HEK293 (cell line): ENCODE results near the gene TMEM236.
A peak's percentile ranks its signal among the peaks of the same experiment; 100 is the strongest.

Experiments used
- CTCF ChIA-PET: fragments of 350-600 bp; formaldehyde crosslinking; extraction: SDS; loops from one replicate; lab custom pipeline; 2021; ENCODE audit warnings: antibody characterized with exemption; lab: Yijun Ruan, JAX
- POLR2A ChIA-PET: fragments of 300-600 bp; formaldehyde crosslinking; extraction: SDS; loops from one replicate; lab custom pipeline; 2020; ENCODE audit warnings: antibody characterized with exemption, inconsistent platforms; lab: Yijun Ruan, JAX
- H3K27ac ChIP-seq: fragments of 200-500 bp; sonication (Bioruptor generic); 2 replicates; pipeline ENCODE4 v1.5.1; 2014; ENCODE audit warnings: low read depth, low read length, control low read depth, inconsistent platforms; ENCODE audit errors: extremely low read depth
- H3K36me3 ChIP-seq, 2 experiments: fragments of 200-500 bp in 1 of 2; sonication (Bioruptor generic) in 1 of 2; 1 replicate in 1 of 2; 2 replicates in 1 of 2; pipeline ENCODE4 v1.5.1; 2014 to 2017; ENCODE audit warnings: inconsistent platforms in 2 of 2, low read length in 2 of 2; ENCODE audit not compliant: control insufficient read depth in 2 of 2, insufficient read depth in 1 of 2
- H3K4me1 ChIP-seq: fragments of 200-500 bp; sonication (Bioruptor generic); 2 replicates; pipeline ENCODE4 v1.5.1; 2014; ENCODE audit warnings: mild to moderate bottlenecking, low read length, inconsistent platforms; ENCODE audit not compliant: control insufficient read depth, insufficient read depth
- H3K4me3 ChIP-seq: 2 replicates; pipeline ENCODE4 v1.5.1; 2011; ENCODE audit warnings: low read depth, mild to moderate bottlenecking, control low read depth, low read length, moderate library complexity
- H3K9me3 ChIP-seq: fragments of 200-500 bp; sonication (Bioruptor generic); 2 replicates; pipeline ENCODE4 v1.5.1; 2014; ENCODE audit warnings: low read depth, low read length, inconsistent platforms; ENCODE audit not compliant: control insufficient read depth, insufficient read depth
- FEZF1 ChIP-seq: fragments of 450-650 bp; formaldehyde crosslinking; IDR thresholded peaks from 2 replicates; pipeline ENCODE4 v1.5.1; 2016; ENCODE audit warnings: missing biosample characterization, missing genetic modification characterization
- GFI1B ChIP-seq: fragments of 450-650 bp; formaldehyde crosslinking; IDR thresholded peaks from 2 replicates; pipeline ENCODE4 v1.5.1; 2016; ENCODE audit warnings: missing biosample characterization, missing genetic modification characterization
- GLIS2 ChIP-seq: fragments of 450-650 bp; formaldehyde crosslinking; IDR thresholded peaks from 2 replicates; pipeline ENCODE4 v1.5.1; 2016; ENCODE audit warnings: missing biosample characterization, missing genetic modification characterization
- MZF1 ChIP-seq: fragments of 450-650 bp; formaldehyde crosslinking; IDR thresholded peaks from 2 replicates; pipeline ENCODE4 v1.5.1; 2017; ENCODE audit warnings: missing biosample characterization, missing genetic modification characterization, borderline replicate concordance
- YY1 ChIP-seq: fragments of 450-650 bp; formaldehyde crosslinking; IDR thresholded peaks from 2 replicates; pipeline ENCODE4 v1.5.1; 2018; ENCODE audit warnings: missing biosample characterization, missing genetic modification characterization
- ZBTB17 ChIP-seq: fragments of 450-650 bp; formaldehyde crosslinking; IDR thresholded peaks from 2 replicates; pipeline ENCODE4 v1.5.1; 2016; ENCODE audit warnings: missing biosample characterization, missing genetic modification characterization
- ZNF121 ChIP-seq: fragments of 450-650 bp; formaldehyde crosslinking; IDR thresholded peaks from 2 replicates; pipeline ENCODE4 v1.5.1; 2016; ENCODE audit warnings: missing biosample characterization, missing genetic modification characterization
- ZNF146 ChIP-seq: fragments of 450-650 bp; formaldehyde crosslinking; IDR thresholded peaks from 2 replicates; pipeline ENCODE4 v1.5.1; 2016; ENCODE audit warnings: missing biosample characterization, missing genetic modification characterization
- ZNF16 ChIP-seq: fragments of 450-650 bp; formaldehyde crosslinking; IDR thresholded peaks from 2 replicates; pipeline ENCODE4 v1.5.1; 2016; ENCODE audit warnings: low read depth, missing biosample characterization, missing genetic modification characterization
- ZNF2 ChIP-seq: fragments of 450-650 bp; formaldehyde crosslinking; IDR thresholded peaks from 2 replicates; pipeline ENCODE4 v1.5.1; 2016; ENCODE audit warnings: missing biosample characterization, missing genetic modification characterization
- ZNF23 ChIP-seq: fragments of 450-650 bp; formaldehyde crosslinking; IDR thresholded peaks from 2 replicates; pipeline ENCODE4 v1.5.1; 2016; ENCODE audit warnings: missing biosample characterization, missing genetic modification characterization, borderline replicate concordance
- ZNF335 ChIP-seq: fragments of 450-650 bp; formaldehyde crosslinking; conservative IDR thresholded peaks from 2 replicates; pipeline ENCODE4 v1.5.1; 2016; ENCODE audit warnings: missing biosample characterization, missing genetic modification characterization
- ZNF48 ChIP-seq: fragments of 450-650 bp; formaldehyde crosslinking; IDR thresholded peaks from 2 replicates; pipeline ENCODE4 v1.5.1; 2016; ENCODE audit warnings: missing biosample characterization, missing genetic modification characterization
- ZNF654 ChIP-seq: fragments of 450-650 bp; formaldehyde crosslinking; IDR thresholded peaks from 2 replicates; pipeline ENCODE4 v1.5.1; 2016; ENCODE audit warnings: low read depth, missing biosample characterization, missing genetic modification characterization
- ZNF837 ChIP-seq: fragments of 450-650 bp; formaldehyde crosslinking; IDR thresholded peaks from 2 replicates; pipeline ENCODE4 v1.5.1; 2016; ENCODE audit warnings: missing biosample characterization, missing genetic modification characterization
- TF ChIP-seq, protein P1 (sequence below): fragments of 450-650 bp; formaldehyde crosslinking; IDR thresholded peaks from 2 replicates; pipeline ENCODE4 v1.5.1; 2016; ENCODE audit warnings: missing biosample characterization, missing genetic modification characterization
- TF ChIP-seq, protein P2 (sequence below): IDR thresholded peaks from 2 replicates; pipeline ENCODE4 v1.6.1; 2011; ENCODE audit warnings: mild to moderate bottlenecking, low read depth, low read length, borderline replicate concordance
- TF ChIP-seq, protein P3 (sequence below): fragments of 450-650 bp; formaldehyde crosslinking; optimal IDR thresholded peaks from 2 replicates; pipeline ENCODE3; 2016; ENCODE audit warnings: missing biosample characterization, mild to moderate bottlenecking, missing genetic modification characterization
- TF ChIP-seq, protein P4 (sequence below): fragments of 450-650 bp; formaldehyde crosslinking; IDR thresholded peaks from 2 replicates; pipeline ENCODE4 v1.5.1; 2017; ENCODE audit warnings: missing biosample characterization, missing genetic modification characterization
- TF ChIP-seq, protein P5 (sequence below): fragments of 450-650 bp; formaldehyde crosslinking; IDR thresholded peaks from 2 replicates; pipeline ENCODE4; 2016; ENCODE audit warnings: missing biosample characterization, missing genetic modification characterization
- TF ChIP-seq, protein P6 (sequence below): fragments of 450-650 bp; formaldehyde crosslinking; IDR thresholded peaks from 2 replicates; pipeline ENCODE4 v1.5.1; 2016; ENCODE audit warnings: missing biosample characterization, missing genetic modification characterization

TMEM236 gene

DNA sequence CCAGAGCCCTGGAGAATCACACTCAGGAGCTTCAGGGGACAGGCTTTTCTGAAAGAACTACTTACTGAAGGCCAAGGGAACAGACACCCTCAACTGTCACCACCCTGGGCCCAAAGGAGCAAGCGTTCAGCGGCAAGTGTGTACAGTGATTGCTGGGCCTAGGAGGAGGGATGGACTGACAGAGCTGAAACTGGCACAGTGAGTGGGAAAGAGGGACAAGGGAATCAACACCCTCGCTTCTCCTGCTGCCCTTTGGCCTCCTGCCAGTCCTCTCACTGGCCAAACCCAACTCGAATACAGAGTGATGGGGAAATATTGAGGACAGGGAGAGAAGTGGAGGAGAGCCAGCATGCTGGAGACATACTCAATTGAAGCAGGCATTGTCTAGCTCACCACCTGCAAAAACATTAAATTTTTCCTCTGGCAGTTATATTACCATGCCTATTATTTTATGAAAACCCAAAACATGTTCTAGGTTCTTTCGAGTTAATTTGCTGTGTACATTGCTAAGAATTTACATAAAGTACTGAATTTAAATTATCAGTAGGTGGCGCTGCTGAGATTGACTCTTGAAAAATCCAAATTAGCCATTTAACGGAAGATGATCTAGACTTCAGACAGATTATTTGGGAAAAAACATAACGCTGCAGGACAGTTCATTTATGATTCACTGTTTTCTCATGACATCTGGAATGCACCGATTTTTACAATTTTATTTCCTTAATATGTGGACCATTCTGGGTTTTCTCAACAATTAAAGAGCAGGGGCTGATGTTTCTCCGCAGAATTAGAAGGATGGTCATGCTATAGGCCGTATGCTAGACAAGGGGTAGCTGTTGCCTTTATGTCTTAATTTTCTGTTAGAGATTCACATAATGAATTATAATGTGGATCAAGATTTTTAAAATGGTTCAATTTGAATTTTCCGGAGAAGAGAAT is 14.7 kb upstream of the TMEM236 start:
- Histone ChIP-seq H3K4me3 (no peak overlapping the region), H3K9me3 (no peaks in the 10 kb centered on the region), H3K27ac (no peak overlapping the region), H3K4me1 (no peaks in the 10 kb centered on the region), H3K36me3 (no peaks in the 10 kb centered on the region)
- CTCF ChIA-PET: interaction anchor here (0.6 to 1.8 kb wide), 22 partner anchors 9 to 912 kb away, joined by 3 to 6 read pairs (median 4); partner anchors contain the start of gene TMEM236
- POLR2A ChIA-PET: no interaction called here
- TF ChIP-seq ZNF654 (tag by site-specific recombination) (peak; percentile 55), MZF1 (tag by site-specific recombination) (no peak)

DNA sequence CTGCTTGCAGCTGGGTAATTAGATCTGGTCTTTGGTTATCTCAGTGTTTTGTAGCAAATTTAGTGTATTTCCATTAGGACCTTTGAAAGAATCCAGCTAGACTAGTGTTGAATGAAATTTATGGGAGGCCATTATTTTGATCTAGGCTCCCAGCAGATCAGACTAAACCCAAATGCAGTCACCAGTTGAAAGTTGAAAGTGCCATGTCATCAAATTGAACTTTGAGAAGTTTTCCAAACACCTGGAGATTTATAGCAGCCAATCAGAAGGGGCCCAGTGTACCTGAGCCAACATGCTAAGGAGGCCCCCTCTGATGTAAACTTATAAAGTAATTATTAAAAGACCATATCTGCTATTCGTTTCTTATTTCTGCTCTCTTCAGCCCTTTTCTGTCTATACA is 11.3 kb upstream of the TMEM236 start:
- TF ChIP-seq ZNF146 (tag by site-specific recombination) (no peak), YY1 (tag by site-specific recombination) (no peak)
- TF ChIP-seq, all 188 proteins: peak for 0
- Histone ChIP-seq H3K9me3 (no peaks in the 10 kb centered on the region), H3K4me3 (no peak overlapping the region), H3K36me3 (no peaks in the 10 kb centered on the region), H3K4me1 (no peaks in the 10 kb centered on the region), H3K27ac (no peak overlapping the region)
- POLR2A ChIA-PET: no interaction called here
- CTCF ChIA-PET: no interaction called here

DNA sequence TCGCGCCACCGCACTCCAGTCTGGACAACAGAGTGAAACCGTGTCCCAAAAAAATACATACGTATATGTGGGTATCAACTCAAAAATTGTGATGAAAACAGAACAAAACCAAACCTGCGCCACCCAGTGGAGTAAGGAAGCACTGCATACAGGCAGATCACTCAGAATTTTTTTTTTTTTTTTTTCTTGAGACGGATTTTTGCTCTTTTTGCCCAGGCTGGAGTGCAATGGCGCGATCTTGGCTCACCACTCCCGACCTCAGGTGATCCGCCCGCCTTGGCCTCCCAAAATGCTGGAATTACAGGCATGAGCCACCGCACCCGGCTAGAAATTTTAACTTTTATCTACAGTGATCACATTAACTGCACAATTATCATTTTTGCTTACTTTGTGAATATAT is 9.1 kb upstream of the TMEM236 start:
- Histone ChIP-seq H3K9me3 (no peaks in the 10 kb centered on the region), H3K4me1 (no peaks in the 10 kb centered on the region), H3K4me3 (no peak overlapping the region), H3K36me3 (no peaks in the 10 kb centered on the region), H3K27ac (no peak overlapping the region)
- ChIA-PET CTCF (interaction anchor here (0.6 to 1.6 kb wide), 17 partner anchors 14 to 849 kb away, joined by 3 to 7 read pairs (median 3); partner anchors contain the start of gene STAM), POLR2A (no interaction called here)
- TF ChIP-seq ZNF121 (tag by site-specific recombination) (no peak), ZNF48 (no peak), GLIS2 (tag by site-specific recombination) (no peak), ZNF16 (tag by site-specific recombination) (no peak), FEZF1 (tag by site-specific recombination) (peak; percentile 53; the same call in 1 of the 2 replicates), GFI1B (tag by site-specific recombination) (no peak), ZBTB17 (tag by site-specific recombination) (peak; percentile 55; the same call in 1 of the 2 replicates), ZNF335 (peak; percentile 7; the same call in 1 of the 2 replicates), ZNF23 (tag by site-specific recombination) (no peak), ZNF2 (tag by site-specific recombination) (0 out of 2 replicates have a peak, but pooled peaks have one; percentile 43), ZNF837 (tag by site-specific recombination) (no peak)
- TF ChIP-seq, protein P1, sequence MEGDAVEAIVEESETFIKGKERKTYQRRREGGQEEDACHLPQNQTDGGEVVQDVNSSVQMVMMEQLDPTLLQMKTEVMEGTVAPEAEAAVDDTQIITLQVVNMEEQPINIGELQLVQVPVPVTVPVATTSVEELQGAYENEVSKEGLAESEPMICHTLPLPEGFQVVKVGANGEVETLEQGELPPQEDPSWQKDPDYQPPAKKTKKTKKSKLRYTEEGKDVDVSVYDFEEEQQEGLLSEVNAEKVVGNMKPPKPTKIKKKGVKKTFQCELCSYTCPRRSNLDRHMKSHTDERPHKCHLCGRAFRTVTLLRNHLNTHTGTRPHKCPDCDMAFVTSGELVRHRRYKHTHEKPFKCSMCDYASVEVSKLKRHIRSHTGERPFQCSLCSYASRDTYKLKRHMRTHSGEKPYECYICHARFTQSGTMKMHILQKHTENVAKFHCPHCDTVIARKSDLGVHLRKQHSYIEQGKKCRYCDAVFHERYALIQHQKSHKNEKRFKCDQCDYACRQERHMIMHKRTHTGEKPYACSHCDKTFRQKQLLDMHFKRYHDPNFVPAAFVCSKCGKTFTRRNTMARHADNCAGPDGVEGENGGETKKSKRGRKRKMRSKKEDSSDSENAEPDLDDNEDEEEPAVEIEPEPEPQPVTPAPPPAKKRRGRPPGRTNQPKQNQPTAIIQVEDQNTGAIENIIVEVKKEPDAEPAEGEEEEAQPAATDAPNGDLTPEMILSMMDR (tag by site-specific recombination): peak; percentile 48
- TF ChIP-seq, protein P2, sequence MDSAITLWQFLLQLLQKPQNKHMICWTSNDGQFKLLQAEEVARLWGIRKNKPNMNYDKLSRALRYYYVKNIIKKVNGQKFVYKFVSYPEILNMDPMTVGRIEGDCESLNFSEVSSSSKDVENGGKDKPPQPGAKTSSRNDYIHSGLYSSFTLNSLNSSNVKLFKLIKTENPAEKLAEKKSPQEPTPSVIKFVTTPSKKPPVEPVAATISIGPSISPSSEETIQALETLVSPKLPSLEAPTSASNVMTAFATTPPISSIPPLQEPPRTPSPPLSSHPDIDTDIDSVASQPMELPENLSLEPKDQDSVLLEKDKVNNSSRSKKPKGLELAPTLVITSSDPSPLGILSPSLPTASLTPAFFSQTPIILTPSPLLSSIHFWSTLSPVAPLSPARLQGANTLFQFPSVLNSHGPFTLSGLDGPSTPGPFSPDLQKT: no peak
- TF ChIP-seq, protein P3, sequence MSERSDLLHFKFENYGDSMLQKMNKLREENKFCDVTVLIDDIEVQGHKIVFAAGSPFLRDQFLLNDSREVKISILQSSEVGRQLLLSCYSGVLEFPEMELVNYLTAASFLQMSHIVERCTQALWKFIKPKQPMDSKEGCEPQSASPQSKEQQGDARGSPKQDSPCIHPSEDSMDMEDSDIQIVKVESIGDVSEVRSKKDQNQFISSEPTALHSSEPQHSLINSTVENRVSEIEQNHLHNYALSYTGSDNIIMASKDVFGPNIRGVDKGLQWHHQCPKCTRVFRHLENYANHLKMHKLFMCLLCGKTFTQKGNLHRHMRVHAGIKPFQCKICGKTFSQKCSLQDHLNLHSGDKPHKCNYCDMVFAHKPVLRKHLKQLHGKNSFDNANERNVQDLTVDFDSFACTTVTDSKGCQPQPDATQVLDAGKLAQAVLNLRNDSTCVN (tag by site-specific recombination): no peak
- TF ChIP-seq, protein P4, sequence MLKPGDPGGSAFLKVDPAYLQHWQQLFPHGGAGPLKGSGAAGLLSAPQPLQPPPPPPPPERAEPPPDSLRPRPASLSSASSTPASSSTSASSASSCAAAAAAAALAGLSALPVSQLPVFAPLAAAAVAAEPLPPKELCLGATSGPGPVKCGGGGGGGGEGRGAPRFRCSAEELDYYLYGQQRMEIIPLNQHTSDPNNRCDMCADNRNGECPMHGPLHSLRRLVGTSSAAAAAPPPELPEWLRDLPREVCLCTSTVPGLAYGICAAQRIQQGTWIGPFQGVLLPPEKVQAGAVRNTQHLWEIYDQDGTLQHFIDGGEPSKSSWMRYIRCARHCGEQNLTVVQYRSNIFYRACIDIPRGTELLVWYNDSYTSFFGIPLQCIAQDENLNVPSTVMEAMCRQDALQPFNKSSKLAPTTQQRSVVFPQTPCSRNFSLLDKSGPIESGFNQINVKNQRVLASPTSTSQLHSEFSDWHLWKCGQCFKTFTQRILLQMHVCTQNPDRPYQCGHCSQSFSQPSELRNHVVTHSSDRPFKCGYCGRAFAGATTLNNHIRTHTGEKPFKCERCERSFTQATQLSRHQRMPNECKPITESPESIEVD: no peak
- TF ChIP-seq, protein P5, sequence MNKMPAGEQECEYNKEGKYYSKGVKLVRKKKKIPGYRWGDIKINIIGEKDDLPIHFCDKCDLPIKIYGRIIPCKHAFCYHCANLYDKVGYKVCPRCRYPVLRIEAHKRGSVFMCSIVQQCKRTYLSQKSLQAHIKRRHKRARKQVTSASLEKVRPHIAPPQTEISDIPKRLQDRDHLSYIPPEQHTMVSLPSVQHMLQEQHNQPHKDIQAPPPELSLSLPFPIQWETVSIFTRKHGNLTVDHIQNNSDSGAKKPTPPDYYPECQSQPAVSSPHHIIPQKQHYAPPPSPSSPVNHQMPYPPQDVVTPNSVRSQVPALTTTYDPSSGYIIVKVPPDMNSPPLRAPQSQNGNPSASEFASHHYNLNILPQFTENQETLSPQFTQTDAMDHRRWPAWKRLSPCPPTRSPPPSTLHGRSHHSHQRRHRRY (tag by site-specific recombination): no peak
- TF ChIP-seq, protein P6, sequence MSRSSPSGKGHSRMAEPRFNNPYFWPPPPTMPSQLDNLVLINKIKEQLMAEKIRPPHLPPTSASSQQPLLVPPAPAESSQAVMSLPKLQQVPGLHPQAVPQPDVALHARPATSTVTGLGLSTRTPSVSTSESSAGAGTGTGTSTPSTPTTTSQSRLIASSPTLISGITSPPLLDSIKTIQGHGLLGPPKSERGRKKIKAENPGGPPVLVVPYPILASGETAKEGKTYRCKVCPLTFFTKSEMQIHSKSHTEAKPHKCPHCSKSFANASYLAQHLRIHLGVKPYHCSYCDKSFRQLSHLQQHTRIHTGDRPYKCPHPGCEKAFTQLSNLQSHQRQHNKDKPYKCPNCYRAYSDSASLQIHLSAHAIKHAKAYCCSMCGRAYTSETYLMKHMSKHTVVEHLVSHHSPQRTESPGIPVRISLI (tag by site-specific recombination): peak; percentile 98
